C4-2B (cell line): ENCODE results near the gene SZT2.

Experiments used
- ZFX ChIP-seq: fragments of 450-650 bp; IDR thresholded peaks from 2 replicates; pipeline ENCODE4 v1.6.1; 2017
- TF ChIP-seq, protein P1 (sequence below): fragments of 450-650 bp; conservative IDR thresholded peaks from 2 replicates; pipeline ENCODE4 v1.5.1; 2017; ENCODE audit warnings: mild to moderate bottlenecking

DNA sequence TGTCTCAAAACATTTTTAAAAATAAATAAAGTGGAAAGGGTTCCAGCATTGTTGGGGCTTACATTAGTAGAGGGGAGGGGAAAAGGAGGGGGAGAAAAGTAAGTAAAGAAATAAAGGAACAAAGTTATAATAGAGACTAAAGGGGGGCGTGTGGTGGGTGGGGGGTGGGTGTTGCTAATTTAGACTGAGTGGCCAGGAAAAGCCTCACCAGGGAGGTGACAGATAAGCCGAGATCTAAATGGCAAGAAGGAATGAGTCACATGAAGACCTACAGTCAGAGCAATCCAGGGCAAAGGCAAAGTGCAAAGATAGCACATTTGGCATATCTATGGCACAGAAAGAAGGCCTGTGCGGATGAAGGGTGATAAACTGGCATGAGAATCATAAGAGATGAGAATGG lies 44.6 kb upstream of the SZT2 start:
- no peak for TF ChIP-seq ZFX
- TF ChIP-seq, protein P1, sequence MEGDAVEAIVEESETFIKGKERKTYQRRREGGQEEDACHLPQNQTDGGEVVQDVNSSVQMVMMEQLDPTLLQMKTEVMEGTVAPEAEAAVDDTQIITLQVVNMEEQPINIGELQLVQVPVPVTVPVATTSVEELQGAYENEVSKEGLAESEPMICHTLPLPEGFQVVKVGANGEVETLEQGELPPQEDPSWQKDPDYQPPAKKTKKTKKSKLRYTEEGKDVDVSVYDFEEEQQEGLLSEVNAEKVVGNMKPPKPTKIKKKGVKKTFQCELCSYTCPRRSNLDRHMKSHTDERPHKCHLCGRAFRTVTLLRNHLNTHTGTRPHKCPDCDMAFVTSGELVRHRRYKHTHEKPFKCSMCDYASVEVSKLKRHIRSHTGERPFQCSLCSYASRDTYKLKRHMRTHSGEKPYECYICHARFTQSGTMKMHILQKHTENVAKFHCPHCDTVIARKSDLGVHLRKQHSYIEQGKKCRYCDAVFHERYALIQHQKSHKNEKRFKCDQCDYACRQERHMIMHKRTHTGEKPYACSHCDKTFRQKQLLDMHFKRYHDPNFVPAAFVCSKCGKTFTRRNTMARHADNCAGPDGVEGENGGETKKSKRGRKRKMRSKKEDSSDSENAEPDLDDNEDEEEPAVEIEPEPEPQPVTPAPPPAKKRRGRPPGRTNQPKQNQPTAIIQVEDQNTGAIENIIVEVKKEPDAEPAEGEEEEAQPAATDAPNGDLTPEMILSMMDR: no peak
